ENCODE data around the gene SARDH.

DNA sequence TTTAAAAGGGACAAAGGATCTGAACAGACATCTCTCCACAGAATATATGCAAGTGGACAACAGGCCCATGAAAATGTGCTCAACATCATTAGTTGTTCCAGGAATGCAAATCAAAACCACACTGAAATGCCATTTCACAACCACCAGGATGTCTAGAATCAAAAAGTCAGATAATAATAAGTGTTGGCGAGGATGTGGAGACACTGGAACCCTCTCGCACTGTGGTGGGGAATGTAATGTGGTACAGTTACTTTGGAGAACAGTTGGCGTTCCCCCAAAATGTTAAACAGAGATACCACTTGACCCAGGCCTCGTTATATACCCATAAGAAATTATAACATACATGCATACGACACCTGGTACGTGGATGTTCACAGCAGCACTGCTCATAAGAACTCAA, 38.6 kb downstream of the SARDH start:
- TF ChIP-seq, protein P1, sequence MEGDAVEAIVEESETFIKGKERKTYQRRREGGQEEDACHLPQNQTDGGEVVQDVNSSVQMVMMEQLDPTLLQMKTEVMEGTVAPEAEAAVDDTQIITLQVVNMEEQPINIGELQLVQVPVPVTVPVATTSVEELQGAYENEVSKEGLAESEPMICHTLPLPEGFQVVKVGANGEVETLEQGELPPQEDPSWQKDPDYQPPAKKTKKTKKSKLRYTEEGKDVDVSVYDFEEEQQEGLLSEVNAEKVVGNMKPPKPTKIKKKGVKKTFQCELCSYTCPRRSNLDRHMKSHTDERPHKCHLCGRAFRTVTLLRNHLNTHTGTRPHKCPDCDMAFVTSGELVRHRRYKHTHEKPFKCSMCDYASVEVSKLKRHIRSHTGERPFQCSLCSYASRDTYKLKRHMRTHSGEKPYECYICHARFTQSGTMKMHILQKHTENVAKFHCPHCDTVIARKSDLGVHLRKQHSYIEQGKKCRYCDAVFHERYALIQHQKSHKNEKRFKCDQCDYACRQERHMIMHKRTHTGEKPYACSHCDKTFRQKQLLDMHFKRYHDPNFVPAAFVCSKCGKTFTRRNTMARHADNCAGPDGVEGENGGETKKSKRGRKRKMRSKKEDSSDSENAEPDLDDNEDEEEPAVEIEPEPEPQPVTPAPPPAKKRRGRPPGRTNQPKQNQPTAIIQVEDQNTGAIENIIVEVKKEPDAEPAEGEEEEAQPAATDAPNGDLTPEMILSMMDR (optimal IDR thresholded peaks at IDR 0.05 in 1 of 3, IDR thresholded peaks at IDR 0.05 in 1 of 3, conservative IDR thresholded peaks at IDR 0.05 in 1 of 3; ENCODE audit: extremely low read depth in 1 of 3, insufficient read depth in 2 of 3, low read length in 3 of 3): no peak
- no peak for TF ChIP-seq EZH2 (IDR thresholded peaks at IDR 0.05; ENCODE audit: low read length)

Data from keratinocyte (primary cell).